ENCODE measurements around the gene SLC8A1. TPM values are rescaled to one million over a fixed set of nuclear protein-coding genes. Genes with fewer than 3 reads are reported as not detected.

Gene SLC8A1
- total RNA-seq, 1 donor from 2014 or later = 1.9 TPM

DNA sequence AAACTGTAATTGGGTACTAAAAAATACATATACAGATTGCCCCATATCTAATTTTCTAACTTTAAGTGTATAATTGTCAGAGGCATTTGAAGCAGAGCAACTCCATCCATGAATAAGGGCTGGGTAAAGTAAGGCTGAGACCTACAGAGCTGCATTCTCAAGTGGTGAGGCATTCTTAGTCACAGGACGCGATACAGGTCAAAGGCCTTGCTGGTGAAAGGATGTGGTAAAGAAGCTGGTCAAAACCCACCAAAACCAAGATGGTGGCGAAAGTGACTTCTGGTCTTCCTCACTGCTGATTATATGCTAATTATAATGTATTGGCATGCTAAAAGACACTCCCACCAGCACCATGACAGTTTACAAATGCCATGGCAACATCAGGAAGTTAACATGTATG, 50.0 kb downstream of the SLC8A1 start:
- H3K27me3 Mint-ChIP-seq (ENCODE audit: unreplicated experiment) = no peaks in the 10 kb centered on the region
- H3K4me1 Mint-ChIP-seq (ENCODE audit: low read depth, unreplicated experiment) = no peaks in the 10 kb centered on the region
- no peak for DNase-seq
- TF ChIP-seq, protein P1, sequence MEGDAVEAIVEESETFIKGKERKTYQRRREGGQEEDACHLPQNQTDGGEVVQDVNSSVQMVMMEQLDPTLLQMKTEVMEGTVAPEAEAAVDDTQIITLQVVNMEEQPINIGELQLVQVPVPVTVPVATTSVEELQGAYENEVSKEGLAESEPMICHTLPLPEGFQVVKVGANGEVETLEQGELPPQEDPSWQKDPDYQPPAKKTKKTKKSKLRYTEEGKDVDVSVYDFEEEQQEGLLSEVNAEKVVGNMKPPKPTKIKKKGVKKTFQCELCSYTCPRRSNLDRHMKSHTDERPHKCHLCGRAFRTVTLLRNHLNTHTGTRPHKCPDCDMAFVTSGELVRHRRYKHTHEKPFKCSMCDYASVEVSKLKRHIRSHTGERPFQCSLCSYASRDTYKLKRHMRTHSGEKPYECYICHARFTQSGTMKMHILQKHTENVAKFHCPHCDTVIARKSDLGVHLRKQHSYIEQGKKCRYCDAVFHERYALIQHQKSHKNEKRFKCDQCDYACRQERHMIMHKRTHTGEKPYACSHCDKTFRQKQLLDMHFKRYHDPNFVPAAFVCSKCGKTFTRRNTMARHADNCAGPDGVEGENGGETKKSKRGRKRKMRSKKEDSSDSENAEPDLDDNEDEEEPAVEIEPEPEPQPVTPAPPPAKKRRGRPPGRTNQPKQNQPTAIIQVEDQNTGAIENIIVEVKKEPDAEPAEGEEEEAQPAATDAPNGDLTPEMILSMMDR (IDR thresholded peaks at IDR 0.05; ENCODE audit: partially characterized antibody, unreplicated experiment) = no peak
- no peaks in the 10 kb centered on the region for H3K36me3 Mint-ChIP-seq (ENCODE audit: unreplicated experiment)
- no peak overlapping the region for H3K4me3 Mint-ChIP-seq (ENCODE audit: unreplicated experiment)
- H3K27ac Mint-ChIP-seq (ENCODE audit: unreplicated experiment) = no peak overlapping the region
- H3K9me3 Mint-ChIP-seq (ENCODE audit: unreplicated experiment) = no peaks in the 10 kb centered on the region

DNA sequence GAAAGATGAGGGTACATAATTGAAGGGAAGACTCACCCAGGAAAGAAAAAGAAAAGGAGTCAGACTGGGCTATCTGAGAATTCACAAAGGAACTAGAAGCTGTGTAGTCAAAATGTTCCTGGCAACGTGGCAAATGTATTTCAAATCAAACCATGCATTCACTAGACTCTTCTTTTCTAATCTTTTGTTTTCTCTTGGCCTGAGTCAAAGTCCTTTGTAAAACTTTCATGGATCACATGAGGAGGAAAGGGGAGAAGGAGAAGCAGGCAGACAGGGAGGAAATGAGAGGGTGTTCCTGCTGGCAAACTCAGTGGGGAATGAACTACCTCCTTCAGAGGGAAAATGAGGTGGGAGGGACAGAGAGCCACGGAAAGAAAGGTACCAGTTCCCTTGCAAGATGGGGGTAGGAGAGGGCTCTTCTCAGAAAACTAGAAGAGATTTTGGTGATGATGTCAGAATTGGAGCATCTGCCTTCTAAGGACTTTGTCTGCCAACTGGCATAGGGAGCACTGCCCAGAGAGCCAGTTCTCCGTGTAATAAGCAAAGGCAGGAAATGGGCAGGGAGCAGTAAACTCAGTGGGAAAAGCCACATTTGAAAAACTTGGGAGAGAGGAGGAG, 51.4 kb downstream of the SLC8A1 start:
- no peaks in the 10 kb centered on the region for H3K27me3 Mint-ChIP-seq (ENCODE audit: unreplicated experiment)
- H3K27ac Mint-ChIP-seq (ENCODE audit: unreplicated experiment) = no peak overlapping the region
- no peaks in the 10 kb centered on the region for H3K4me1 Mint-ChIP-seq (ENCODE audit: low read depth, unreplicated experiment)
- H3K36me3 Mint-ChIP-seq (ENCODE audit: unreplicated experiment) = no peaks in the 10 kb centered on the region
- TF ChIP-seq, protein P1 (IDR thresholded peaks at IDR 0.05; ENCODE audit: partially characterized antibody, unreplicated experiment) = no peak
- no peaks in the 10 kb centered on the region for H3K9me3 Mint-ChIP-seq (ENCODE audit: unreplicated experiment)
- H3K4me3 Mint-ChIP-seq (ENCODE audit: unreplicated experiment) = no peak overlapping the region
- no peak for DNase-seq

DNA sequence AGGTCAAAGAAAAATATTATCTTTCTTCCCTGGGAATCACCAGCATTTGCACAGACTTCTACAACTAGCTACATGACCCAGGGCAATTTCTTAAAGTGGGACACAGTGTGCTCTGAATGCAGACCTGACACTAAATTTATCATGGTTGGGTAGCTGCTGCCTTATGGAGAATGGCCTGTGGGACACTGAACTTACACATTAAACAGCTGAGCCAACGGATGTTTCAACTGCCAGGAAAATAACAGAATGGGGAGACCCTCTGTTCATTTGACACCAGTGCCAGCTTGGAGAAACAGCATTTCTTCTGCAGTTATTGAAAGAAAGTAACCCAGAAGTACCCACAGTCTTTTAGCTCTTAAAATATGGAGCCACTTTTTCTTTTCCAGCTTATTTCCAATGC, 54.1 kb downstream of the SLC8A1 start:
- H3K4me1 Mint-ChIP-seq (ENCODE audit: low read depth, unreplicated experiment) = no peaks in the 10 kb centered on the region
- DNase-seq = no peak
- H3K36me3 Mint-ChIP-seq (ENCODE audit: unreplicated experiment) = no peaks in the 10 kb centered on the region
- TF ChIP-seq, protein P1 (IDR thresholded peaks at IDR 0.05; ENCODE audit: partially characterized antibody, unreplicated experiment) = no peak
- H3K27me3 Mint-ChIP-seq (ENCODE audit: unreplicated experiment) = no peaks in the 10 kb centered on the region
- no peak overlapping the region for H3K4me3 Mint-ChIP-seq (ENCODE audit: unreplicated experiment)
- no peaks in the 10 kb centered on the region for H3K9me3 Mint-ChIP-seq (ENCODE audit: unreplicated experiment)
- H3K27ac Mint-ChIP-seq (ENCODE audit: unreplicated experiment) = no peak overlapping the region

DNA sequence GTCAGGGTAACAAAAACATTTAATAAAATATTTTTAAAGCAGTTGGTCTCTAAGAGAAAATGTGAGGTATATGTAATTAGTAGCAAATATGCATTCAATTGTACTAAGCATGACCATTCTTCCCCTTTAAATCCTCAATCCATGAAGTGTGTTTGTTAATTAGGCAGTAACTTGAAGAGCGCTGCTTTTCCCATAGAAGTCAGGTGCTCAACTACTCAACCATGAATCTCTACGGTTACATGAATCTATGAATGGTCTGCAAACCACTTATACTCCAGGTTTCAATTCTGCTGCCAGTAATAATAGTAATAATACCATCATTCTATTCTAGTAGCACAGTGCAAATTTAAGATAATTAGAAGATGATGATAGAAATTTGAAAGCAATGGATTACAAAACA, 55.8 kb downstream of the SLC8A1 start:
- no peak overlapping the region for H3K27ac Mint-ChIP-seq (ENCODE audit: unreplicated experiment)
- H3K27me3 Mint-ChIP-seq (ENCODE audit: unreplicated experiment) = no peaks in the 10 kb centered on the region
- TF ChIP-seq, protein P1 (IDR thresholded peaks at IDR 0.05; ENCODE audit: partially characterized antibody, unreplicated experiment) = no peak
- DNase-seq = no peak
- no peaks in the 10 kb centered on the region for H3K9me3 Mint-ChIP-seq (ENCODE audit: unreplicated experiment)
- peaks cover 3% of the 10 kb centered on the region for H3K4me1 Mint-ChIP-seq (ENCODE audit: low read depth, unreplicated experiment)
- H3K4me3 Mint-ChIP-seq (ENCODE audit: unreplicated experiment) = no peak overlapping the region
- H3K36me3 Mint-ChIP-seq (ENCODE audit: unreplicated experiment) = no peaks in the 10 kb centered on the region

DNA sequence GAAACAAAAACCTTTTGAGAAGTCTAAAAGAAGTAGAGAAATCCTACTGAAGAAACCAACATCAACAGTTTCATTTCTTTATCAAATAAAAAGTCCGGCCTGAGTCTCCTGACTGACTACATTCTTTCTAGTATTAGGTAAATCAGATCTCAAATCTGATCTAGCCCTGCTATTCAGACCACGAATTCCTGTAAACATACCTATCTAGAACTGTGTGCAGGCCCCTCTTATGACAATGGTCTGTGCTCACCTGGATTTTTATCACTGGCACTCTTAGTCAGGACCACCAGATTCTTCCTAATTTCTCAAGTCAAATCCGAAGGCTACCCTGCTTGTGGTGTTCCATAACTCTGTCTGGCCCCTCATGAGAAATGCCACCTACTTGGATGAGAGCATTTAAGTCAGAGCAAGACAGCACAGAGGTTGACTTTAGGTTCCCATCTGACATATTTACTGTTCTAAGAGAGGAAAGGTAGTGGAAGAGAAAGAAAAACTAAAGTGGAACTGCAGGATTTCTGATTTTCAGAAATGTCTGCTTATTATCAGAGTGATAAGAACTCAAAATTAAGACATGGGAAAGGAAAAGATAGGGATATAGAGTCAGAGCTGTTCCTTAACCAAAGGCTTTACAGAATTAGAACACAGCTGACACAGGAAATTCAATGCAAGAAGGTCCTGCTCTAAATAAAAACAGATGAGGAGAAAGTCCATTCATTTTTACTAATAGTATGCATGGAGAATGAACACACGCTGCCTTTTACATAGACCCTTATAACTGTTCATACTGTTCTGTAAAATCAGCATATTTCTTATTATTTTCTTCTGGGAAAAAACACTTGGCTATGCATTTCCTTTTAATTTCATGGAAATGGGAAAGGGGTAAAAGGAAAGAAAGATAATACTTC, 56.5 kb downstream of the SLC8A1 start:
- peaks cover 3% of the 10 kb centered on the region for H3K4me1 Mint-ChIP-seq (ENCODE audit: low read depth, unreplicated experiment)
- H3K27me3 Mint-ChIP-seq (ENCODE audit: unreplicated experiment) = no peaks in the 10 kb centered on the region
- no peak for DNase-seq
- no peak overlapping the region for H3K27ac Mint-ChIP-seq (ENCODE audit: unreplicated experiment)
- TF ChIP-seq, protein P1 (IDR thresholded peaks at IDR 0.05; ENCODE audit: partially characterized antibody, unreplicated experiment) = no peak
- no peaks in the 10 kb centered on the region for H3K36me3 Mint-ChIP-seq (ENCODE audit: unreplicated experiment)
- H3K9me3 Mint-ChIP-seq (ENCODE audit: unreplicated experiment) = no peaks in the 10 kb centered on the region
- no peak overlapping the region for H3K4me3 Mint-ChIP-seq (ENCODE audit: unreplicated experiment)
